Panc1 (cell line): Measurements from ENCODE around the gene PPP1R1C. TPM values are rescaled to one million over a fixed set of nuclear protein-coding genes. Genes with fewer than 3 reads are reported as not detected.

Experiments
- ATAC-seq: fragments of 200-7000 bp; cut with Tn5 transposase; 2 replicates; pipeline ENCODE4 v1.9.1; 2020; ENCODE audit warnings: mild to moderate bottlenecking, moderate library complexity
- BruUV-seq: library from RNA; stranded (reverse); fragments of 400-500 nt; replicated peaks from 2 replicates; lab custom pipeline; 2021; lab: Mats Ljungman, UMichigan
- CTCF ChIA-PET: fragments of 300-600 bp; sonication (Branson Sonifier 250); formaldehyde crosslinking; loops from one replicate; lab custom pipeline; 2022; ENCODE audit warnings: antibody characterized with exemption; lab: Charles Lee
- POLR2A ChIA-PET: fragments of 300-600 bp; sonication (Branson Sonifier 250); formaldehyde crosslinking; loops from one replicate; lab custom pipeline; 2022; ENCODE audit warnings: antibody characterized with exemption; lab: Charles Lee
- DNase-seq: peaks from one replicate; pipeline ENCODE4 v3.0.0-alpha.2; 2010; ENCODE audit warnings: low read depth, low spot score
- H3K27ac ChIP-seq: 2 replicates; pipeline ENCODE4 v1.5.1; 2011; ENCODE audit warnings: mild to moderate bottlenecking, low read length, inconsistent platforms
- H3K27me3 ChIP-seq: fragments of 200-500 bp; sonication (Bioruptor generic); 2 replicates; pipeline ENCODE4 v1.6.0; 2014; ENCODE audit warnings: low read length, inconsistent platforms; ENCODE audit not compliant: control insufficient read depth, insufficient read depth
- H3K36me3 ChIP-seq: fragments of 200-500 bp; sonication (Bioruptor generic); 2 replicates; pipeline ENCODE4 v1.5.1; 2014; ENCODE audit warnings: inconsistent platforms, mild to moderate bottlenecking, low read length, moderate library complexity; ENCODE audit not compliant: control insufficient read depth, insufficient read depth
- H3K4me1 ChIP-seq: 2 replicates; pipeline ENCODE4 v1.5.1; 2011; ENCODE audit warnings: inconsistent platforms, mild to moderate bottlenecking, low read length, moderate library complexity; ENCODE audit not compliant: control insufficient read depth, insufficient read depth
- H3K4me3 ChIP-seq, 2 experiments: 2 replicates each; pipeline ENCODE4 v1.5.1; 2011 to 2012; ENCODE audit warnings: low read depth in 2 of 2, low read length in 2 of 2, mild to moderate bottlenecking in 2 of 2, inconsistent platforms in 1 of 2, moderate library complexity in 1 of 2
- H3K9me3 ChIP-seq: fragments of 200-500 bp; sonication (Bioruptor generic); 2 replicates; pipeline ENCODE4 v1.5.1; 2014; ENCODE audit warnings: low read depth, mild to moderate bottlenecking, inconsistent platforms, low read length, moderate library complexity; ENCODE audit not compliant: control insufficient read depth, insufficient read depth
- CTCF ChIP-seq: fragments of 450-650 bp; IDR thresholded peaks from 2 replicates; pipeline ENCODE4 v1.5.1; 2017; ENCODE audit warnings: mild to moderate bottlenecking
- POLR2AphosphoS5 ChIP-seq: IDR thresholded peaks from 2 replicates; pipeline ENCODE4 v1.6.1; 2012; ENCODE audit warnings: mild to moderate bottlenecking, low read depth, low read length, moderate library complexity
- REST ChIP-seq, 2 experiments: IDR thresholded peaks; 2 replicates each; pipeline ENCODE4 v1.6.1; 2011 to 2012; ENCODE audit warnings: low read depth in 2 of 2, control low read depth in 1 of 2, low read length in 1 of 2, mild to moderate bottlenecking in 1 of 2, moderate library complexity in 1 of 2; ENCODE audit not compliant: insufficient read depth in 1 of 2
- SIN3A ChIP-seq: IDR thresholded peaks from 2 replicates; pipeline ENCODE4 v1.6.1; 2012; ENCODE audit warnings: low read depth, mild to moderate bottlenecking, low read length, moderate library complexity, borderline replicate concordance; ENCODE audit not compliant: insufficient read depth
- TCF7L2 ChIP-seq: IDR thresholded peaks from 2 replicates; pipeline ENCODE4 v1.6.1; 2011; ENCODE audit warnings: mild to moderate bottlenecking, low read depth, low read length, inconsistent platforms
- in situ Hi-C: cut with HindIII; loops from 2 replicates; pipeline ENCODE4 v1.10.0; 2016; ENCODE audit warnings: low sequenced_read_pairs, low pct_unique_long_range_greater_than_20kb
- intact Hi-C: fragments of 100-400 bp; cut with micrococcal nuclease; formaldehyde crosslinking; loops from one replicate; pipeline ENCODE4 v1.10.0; 2022; ENCODE audit not compliant: unreplicated experiment
- total RNA-seq: library from RNA; stranded (reverse); gene quantifications from one replicate; pipeline ENCODE4 v1.2.1, GENCODE V29; 2021; ENCODE audit not compliant: unreplicated experiment

Gene PPP1R1C
- total RNA-seq, 1 experiment from 2014 or later: 2.6 TPM

- no peak overlapping the region for H3K27ac ChIP-seq
- no peak for ATAC-seq
These were observed 147.0 kb downstream of the PPP1R1C start for GRCh38 chr2:182132605-182133004.

GRCh38 chr2:182133195-182133891 lies 147.7 kb downstream of the PPP1R1C start:
- DNase-seq (no peak), ATAC-seq (no peak)
- Histone ChIP-seq H3K4me1 (no peaks in the 10 kb centered on the region), H3K9me3 (no peaks in the 10 kb centered on the region), H3K27me3 (no peaks in the 10 kb centered on the region), H3K36me3 (no peaks in the 10 kb centered on the region), H3K27ac (no peak overlapping the region), H3K4me3 (no peak overlapping the region)
- POLR2A ChIA-PET: no interaction called here
- intact Hi-C loops (no loop called here), in situ Hi-C loops (no loop called here)
- BruUV-seq: no TSS peak
- CTCF ChIA-PET: no interaction called here
- TF ChIP-seq REST (IDR thresholded peaks at IDR 0.05; ENCODE audit: insufficient read depth in 1 of 2, low read depth in 2 of 2, low read length in 1 of 2) (no peak), SIN3A (no peak), CTCF (no peak), TCF7L2 (no peak), POLR2AphosphoS5 (no peak)

More at GRCh38 chr2:182132605-182133004, 147.0 kb downstream of the PPP1R1C start:
- H3K27me3 ChIP-seq: no peaks in the 10 kb centered on the region
- BruUV-seq: no TSS peak
- no peaks in the 10 kb centered on the region for H3K4me1 ChIP-seq
- POLR2A ChIA-PET: no interaction called here
- no peak for DNase-seq
- TF ChIP-seq CTCF (peak; percentile 54; the same call in 1 of the 2 replicates), POLR2AphosphoS5 (no peak)
- H3K9me3 ChIP-seq: no peaks in the 10 kb centered on the region
- CTCF ChIA-PET: no interaction called here
- in situ Hi-C loops (no loop called here), intact Hi-C loops (no loop called here)
- no peak overlapping the region for H3K4me3 ChIP-seq
- H3K36me3 ChIP-seq: no peaks in the 10 kb centered on the region
